Measurements from ENCODE around the gene ANKS1A.
"Not testable (repeated sequence)": the region's sequence is repeated elsewhere in the genome, so short reads cannot be mapped to it uniquely, and the experiment has no call there.

Gene ANKS1A

GRCh38 chr6:34917626-34918285 is 28.7 kb downstream of the ANKS1A start:
- DNase-seq (ENCODE audit: low spot score), result no peak

DNA sequence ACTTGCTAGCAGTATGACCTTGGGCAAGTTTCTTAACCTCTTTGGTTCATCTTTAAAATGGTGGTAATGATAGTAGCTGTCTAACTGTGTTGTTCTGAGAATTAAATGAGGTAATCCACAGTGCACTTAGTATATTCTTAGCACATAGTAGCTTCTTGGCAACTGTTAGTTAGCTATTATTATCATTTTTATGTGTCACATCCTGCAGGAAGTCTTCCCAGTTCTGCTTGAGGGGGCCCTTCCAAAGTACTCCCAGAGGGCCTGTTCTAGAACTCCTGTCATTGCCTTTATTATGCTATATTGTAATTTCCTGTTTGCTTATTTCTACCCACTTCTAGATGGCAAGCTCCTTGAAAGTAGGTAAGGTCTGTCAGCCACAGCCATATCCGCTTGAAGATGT is 30.6 kb downstream of the ANKS1A start:
- DNase-seq (ENCODE audit: low spot score), result no peak

- no peak for DNase-seq (ENCODE audit: low spot score)
These were observed 31.0 kb downstream of the ANKS1A start for GRCh38 chr6:34920097-34920496.

DNA sequence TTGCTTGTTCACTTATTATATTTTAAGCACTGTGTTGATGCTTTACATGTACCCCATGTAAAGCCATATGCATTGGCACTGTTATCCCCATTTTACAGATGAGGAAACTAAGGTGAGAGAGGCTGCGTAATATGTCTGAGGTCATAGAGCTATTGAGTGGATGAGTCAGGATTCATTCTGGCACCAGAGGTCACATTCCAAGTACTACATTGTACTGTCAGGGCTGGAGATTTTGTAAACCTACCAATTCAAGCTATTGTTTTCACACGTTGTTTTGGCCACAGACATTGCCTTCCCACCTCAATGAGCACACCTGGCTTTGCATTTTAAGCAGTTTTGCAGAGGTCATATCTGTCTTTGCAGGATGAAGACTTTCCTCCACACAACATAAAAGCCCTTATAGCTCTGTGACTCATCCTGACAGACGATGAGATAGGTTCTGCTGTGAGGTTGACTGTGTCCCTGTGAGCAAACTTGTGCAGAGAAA is 33.2 kb downstream of the ANKS1A start:
- peak; percentile 71 for DNase-seq (ENCODE audit: low spot score)

DNA sequence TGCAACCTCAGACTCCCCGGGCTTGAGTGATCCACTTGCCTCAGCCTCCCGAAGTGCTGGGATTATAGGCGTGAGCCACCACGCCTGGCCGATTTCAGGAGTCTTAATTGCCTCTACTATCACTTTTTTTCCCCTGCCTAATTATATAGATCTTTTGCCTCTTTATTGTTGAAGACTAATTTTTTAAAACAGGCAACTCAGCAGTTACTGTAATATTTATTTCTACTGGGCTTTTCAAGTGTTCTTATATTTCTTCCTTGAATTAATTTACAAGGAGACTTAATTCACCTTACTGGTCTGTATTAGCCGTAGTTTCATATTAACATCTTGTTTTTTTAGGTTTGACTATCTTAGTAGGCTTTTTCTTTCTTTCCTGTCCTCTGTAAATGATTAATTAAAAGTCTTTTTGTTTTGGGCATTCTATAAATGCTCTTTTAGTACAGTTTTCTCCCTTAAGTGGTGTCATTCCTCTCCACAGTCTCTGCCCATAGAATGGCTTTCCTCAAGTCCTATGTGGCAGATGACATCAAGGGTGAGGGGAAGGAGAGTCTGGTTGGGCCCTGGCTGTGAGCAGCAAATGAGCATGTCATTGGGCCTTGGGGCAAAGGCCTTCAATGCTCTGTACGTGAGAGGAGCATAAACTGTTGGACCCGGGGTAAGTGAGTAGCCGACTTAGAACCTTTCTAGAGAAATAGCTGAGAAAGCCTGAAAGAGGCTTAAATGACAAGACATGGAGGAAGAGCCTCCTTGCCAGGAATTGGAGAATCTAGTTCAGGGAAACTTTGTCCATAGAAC is 36.0 kb downstream of the ANKS1A start:
- no peak for DNase-seq (ENCODE audit: low spot score)

- peak; percentile 62 for DNase-seq (ENCODE audit: low spot score)
These were observed 37.6 kb downstream of the ANKS1A start for GRCh38 chr6:34926655-34927054.

- no peak for DNase-seq (ENCODE audit: low spot score)
These were observed 39.2 kb downstream of the ANKS1A start for GRCh38 chr6:34928220-34928619.

DNA sequence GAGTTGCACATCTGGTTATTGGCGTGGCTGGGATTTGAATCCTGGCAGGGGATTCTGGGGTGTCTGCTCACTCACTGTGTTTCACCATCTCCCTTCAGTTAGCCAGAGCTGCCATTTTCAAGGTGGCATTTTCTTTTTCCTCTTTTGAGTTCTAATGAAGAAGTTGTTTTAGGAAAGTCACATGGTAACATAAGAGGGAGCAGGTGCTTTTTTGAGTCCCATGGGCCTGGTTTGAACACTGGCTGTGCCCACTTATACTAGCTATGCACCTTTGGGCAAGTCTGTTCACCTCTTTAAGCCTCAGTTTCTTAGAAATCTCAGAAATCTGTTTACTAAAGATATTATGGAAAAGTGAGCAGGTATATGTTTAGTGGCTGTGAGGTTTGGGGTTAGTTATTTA is 39.6 kb downstream of the ANKS1A start:
- DNase-seq (ENCODE audit: low spot score), result no peak

DNA sequence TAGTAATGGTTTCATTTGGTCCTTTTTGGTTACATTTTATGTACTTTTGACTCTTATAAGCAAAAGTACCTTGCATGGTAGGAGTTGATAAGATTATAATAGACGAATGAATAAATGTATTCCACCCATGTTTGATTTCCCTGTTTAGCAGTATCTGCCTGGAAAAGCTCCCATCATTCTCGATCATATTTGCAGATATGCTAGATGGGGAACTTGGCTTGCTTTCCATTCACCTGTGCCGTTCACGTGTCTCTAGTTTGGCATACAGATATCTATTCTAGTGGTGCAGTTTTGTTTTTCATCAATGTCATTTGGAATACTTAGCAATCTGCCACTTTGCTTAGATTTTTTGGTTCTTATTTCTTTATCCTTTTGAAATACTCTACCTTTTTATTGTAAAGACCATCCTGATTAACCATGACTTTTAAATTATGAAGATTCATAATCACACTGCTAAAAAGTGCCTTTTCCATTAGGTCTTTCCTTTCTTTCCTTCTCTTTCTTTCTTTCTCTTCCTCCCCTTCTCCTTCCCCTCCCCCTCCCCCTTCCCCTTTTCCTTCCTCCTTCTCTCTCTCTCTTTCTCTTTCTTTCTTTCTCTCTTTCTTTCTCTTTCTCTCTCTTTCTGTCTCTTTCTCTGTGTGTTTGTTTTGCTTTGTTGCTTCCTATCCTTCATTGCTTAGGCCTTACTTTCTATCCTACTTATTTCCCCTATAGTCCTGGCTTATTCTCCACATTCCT is 40.4 kb downstream of the ANKS1A start:
- no peak for DNase-seq (ENCODE audit: low spot score)

GRCh38 chr6:34930221-34930620 is 41.2 kb downstream of the ANKS1A start:
- DNase-seq (ENCODE audit: low spot score), result no peak

GRCh38 chr6:34932202-34932601 is 43.1 kb downstream of the ANKS1A start:
- not testable (repeated sequence) for DNase-seq (ENCODE audit: low spot score)

- DNase-seq (ENCODE audit: low spot score), result no peak
These were observed 45.5 kb downstream of the ANKS1A start for GRCh38 chr6:34934516-34934915.

DNA sequence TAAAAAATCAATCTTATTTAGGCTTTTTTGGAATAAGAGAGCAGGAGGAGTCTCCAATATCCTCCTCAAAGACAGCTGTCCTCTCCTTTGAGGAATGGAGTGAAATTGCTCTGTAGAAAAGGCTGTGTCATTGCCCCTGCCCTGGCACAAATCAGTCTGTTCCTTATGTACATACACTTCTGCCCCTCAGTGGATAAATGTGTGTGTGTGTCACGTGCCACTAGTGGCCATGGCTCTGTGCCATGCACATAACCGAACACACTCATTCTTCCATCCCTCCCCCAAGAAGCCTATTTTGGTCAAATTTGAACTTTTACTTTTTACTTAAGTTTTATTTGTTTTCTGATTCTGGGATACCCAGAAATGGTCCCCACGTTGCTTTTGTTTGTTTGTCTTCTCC is 49.2 kb downstream of the ANKS1A start:
- no peak for DNase-seq (ENCODE audit: low spot score)

GRCh38 chr6:34940030-34940434 is 51.0 kb downstream of the ANKS1A start:
- no peak for DNase-seq (ENCODE audit: low spot score)

DNA sequence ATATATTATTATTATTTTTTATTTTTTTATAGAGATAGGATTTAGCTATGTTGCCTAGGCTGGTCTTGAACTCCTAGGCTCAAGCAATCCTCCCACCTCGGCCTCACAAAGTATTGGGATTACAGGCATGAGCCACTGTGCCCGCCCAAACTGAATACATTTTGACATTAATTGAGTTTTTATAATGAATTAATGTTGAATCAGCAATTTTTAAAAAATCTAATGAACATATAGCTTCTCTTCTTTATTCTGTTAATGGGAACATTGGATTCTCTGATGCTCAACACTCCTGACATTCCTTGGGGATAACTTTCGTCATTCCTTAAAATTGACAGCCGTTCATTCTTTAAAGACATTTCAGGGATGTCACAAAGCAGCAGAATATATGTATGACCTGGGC is 52.4 kb downstream of the ANKS1A start:
- no peak for DNase-seq (ENCODE audit: low spot score)

- DNase-seq (ENCODE audit: low spot score), result no peak
These were observed 56.3 kb downstream of the ANKS1A start for GRCh38 chr6:34945317-34945716.

GRCh38 chr6:34947561-34947960 is 58.5 kb downstream of the ANKS1A start:
- no peak for DNase-seq (ENCODE audit: low spot score)

GRCh38 chr6:34949636-34950035 is 60.6 kb downstream of the ANKS1A start:
- DNase-seq (ENCODE audit: low spot score), result no peak

DNA sequence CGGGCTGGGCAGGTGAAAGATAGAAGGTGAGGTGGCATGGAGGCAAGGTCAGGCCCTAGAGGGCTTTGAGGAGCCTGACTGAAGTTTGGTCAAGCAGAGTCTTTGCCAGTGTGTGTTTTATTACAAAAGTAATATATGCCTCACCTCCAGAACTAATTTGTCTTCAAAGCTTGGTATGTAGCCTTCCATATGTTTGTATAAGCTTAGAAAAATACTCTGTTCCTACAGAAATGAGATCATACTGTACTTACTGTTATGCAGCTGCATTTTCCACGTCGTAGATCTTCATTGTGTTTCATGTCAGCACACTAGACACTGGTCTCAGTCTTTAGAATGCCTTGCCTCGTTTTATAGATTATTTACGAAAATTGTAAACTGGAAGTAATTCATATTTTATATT is 61.8 kb downstream of the ANKS1A start:
- DNase-seq (ENCODE audit: low spot score), result no peak

GRCh38 chr6:34951731-34952130 is 62.7 kb downstream of the ANKS1A start:
- no peak for DNase-seq (ENCODE audit: low spot score)

- peak; percentile 51 for DNase-seq (ENCODE audit: low spot score)
These were observed 64.3 kb downstream of the ANKS1A start for GRCh38 chr6:34953061-34954025.

- DNase-seq (ENCODE audit: low spot score), result no peak
These were observed 66.4 kb downstream of the ANKS1A start for GRCh38 chr6:34955442-34955841.
